OCI-LY1 (cell line): ENCODE results near the gene SH3BP4.

Experiments used
- H2AFZ ChIP-seq: fragments of 200-600 bp; sonication (generic), shearing (Covaris generic); 2 replicates; pipeline ENCODE4 v1.6.0; 2014; ENCODE audit warnings: antibody characterized with exemption, mild to moderate bottlenecking, low read length
- H3F3A ChIP-seq: fragments of 200-600 bp; sonication (generic), shearing (Covaris generic); 2 replicates; pipeline ENCODE4 v1.6.0; 2014; ENCODE audit warnings: mild to moderate bottlenecking, antibody characterized with exemption, low read length, moderate library complexity; ENCODE audit not compliant: insufficient read depth
- H3K27ac ChIP-seq: fragments of 200-600 bp; sonication (generic); 2 replicates; pipeline ENCODE4 v1.5.1; 2014; ENCODE audit warnings: low read length, mixed run types, mild to moderate bottlenecking, low read depth; ENCODE audit not compliant: poor library complexity, severe bottlenecking
- H3K27me3 ChIP-seq: fragments of 200-600 bp; sonication (generic); 2 replicates; pipeline ENCODE4 v1.6.0; 2014; ENCODE audit warnings: antibody characterized with exemption, mild to moderate bottlenecking, low read length, moderate library complexity; ENCODE audit not compliant: insufficient read depth
- H3K36me3 ChIP-seq: fragments of 200-600 bp; sonication (generic); 2 replicates; pipeline ENCODE4 v1.6.1; 2014; ENCODE audit warnings: mild to moderate bottlenecking, antibody characterized with exemption, low read length, moderate library complexity, mixed read lengths; ENCODE audit not compliant: insufficient read depth
- H3K4me1 ChIP-seq: fragments of 200-600 bp; sonication (generic); 2 replicates; pipeline ENCODE4 v1.5.1; 2014; ENCODE audit warnings: mild to moderate bottlenecking, low read length, moderate library complexity; ENCODE audit not compliant: insufficient read depth, severe bottlenecking
- H3K4me2 ChIP-seq: fragments of 200-600 bp; sonication (generic), shearing (Covaris generic); 2 replicates; pipeline ENCODE4 v1.6.1; 2014; ENCODE audit warnings: low read length
- H3K4me3 ChIP-seq: fragments of 200-600 bp; sonication (generic); 2 replicates; pipeline ENCODE4 v1.5.1; 2014; ENCODE audit warnings: low read length, low read depth, mild to moderate bottlenecking, mixed read lengths; ENCODE audit not compliant: poor library complexity, severe bottlenecking
- H3K79me2 ChIP-seq: fragments of 200-600 bp; shearing (Covaris generic); 2 replicates; pipeline ENCODE4 v1.6.1; 2016; ENCODE audit warnings: mixed run types, low read length, mixed read lengths; ENCODE audit not compliant: insufficient read depth
- H3K9ac ChIP-seq: fragments of 200-600 bp; sonication (generic), shearing (Covaris generic); 2 replicates; pipeline ENCODE4 v1.6.1; 2014; ENCODE audit warnings: mild to moderate bottlenecking, low read length, mixed read lengths
- H3K9me2 ChIP-seq: fragments of 200-600 bp; sonication (generic), shearing (Covaris generic); 2 replicates; pipeline ENCODE4 v1.6.1; 2014; ENCODE audit warnings: low read depth, mild to moderate bottlenecking, low read length, mixed read lengths
- H3K9me3 ChIP-seq: fragments of 200-600 bp; shearing (Covaris generic); 2 replicates; pipeline ENCODE4 v1.6.1; 2014; ENCODE audit warnings: low read length, mixed read lengths
- H4K20me1 ChIP-seq: fragments of 200-600 bp; sonication (generic), shearing (Covaris generic); 2 replicates; pipeline ENCODE4 v1.6.0; 2016; ENCODE audit warnings: mild to moderate bottlenecking, low read length; ENCODE audit not compliant: insufficient read depth
- CTCF ChIP-seq: fragments of 200-600 bp; sonication (generic), shearing (Covaris generic); IDR thresholded peaks from 2 replicates; pipeline ENCODE4 v1.5.1; 2017; ENCODE audit warnings: mild to moderate bottlenecking, antibody characterized with exemption, low read length, moderate library complexity, mixed read lengths
- EZH2 ChIP-seq: fragments of 200-600 bp; sonication (generic), shearing (Covaris generic); IDR thresholded peaks from 2 replicates; pipeline ENCODE4 v1.8.0; 2017; ENCODE audit warnings: borderline replicate concordance, mixed run types, mild to moderate bottlenecking, antibody characterized with exemption, low read length, moderate library complexity, mixed read lengths

Gene SH3BP4

GRCh38 chr2:235087832-235088495 is 136.1 kb downstream of the SH3BP4 start:
- no peak overlapping the region for H3K4me3 ChIP-seq
- no peak overlapping the region for H3K9ac ChIP-seq
- H3K27ac ChIP-seq = no peak overlapping the region
- no peaks in the 10 kb centered on the region for H3K27me3 ChIP-seq
- no peaks in the 10 kb centered on the region for H3K36me3 ChIP-seq
- TF ChIP-seq CTCF = no peak
- TF ChIP-seq EZH2 = no peak
- no peaks in the 10 kb centered on the region for H3K9me2 ChIP-seq
- no peaks in the 10 kb centered on the region for H4K20me1 ChIP-seq
- no peaks in the 10 kb centered on the region for H3K79me2 ChIP-seq
- no peaks in the 10 kb centered on the region for H3K4me1 ChIP-seq
- H3F3A ChIP-seq = no peaks in the 10 kb centered on the region
- no peak overlapping the region for H2AFZ ChIP-seq
- H3K9me3 ChIP-seq = no peaks in the 10 kb centered on the region
- no peak overlapping the region for H3K4me2 ChIP-seq

- H3K9ac ChIP-seq = no peak overlapping the region
- TF ChIP-seq CTCF = no peak
- TF ChIP-seq EZH2 = no peak
Measured at GRCh38 chr2:235088496-235088921, 136.7 kb downstream of the SH3BP4 start.

GRCh38 chr2:235091421-235091820 is 139.6 kb downstream of the SH3BP4 start:
- Histone ChIP-seq H3K4me2 (no peak overlapping the region), H3K9me3 (no peaks in the 10 kb centered on the region), H2AFZ (no peak overlapping the region), H3F3A (no peaks in the 10 kb centered on the region), H3K9me2 (no peaks in the 10 kb centered on the region), H3K9ac (no peak overlapping the region), H4K20me1 (no peaks in the 10 kb centered on the region), H3K36me3 (no peaks in the 10 kb centered on the region), H3K27me3 (no peaks in the 10 kb centered on the region), H3K4me1 (no peaks in the 10 kb centered on the region), H3K4me3 (no peak overlapping the region), H3K27ac (no peak overlapping the region), H3K79me2 (no peaks in the 10 kb centered on the region)
- TF ChIP-seq CTCF (no peak), EZH2 (no peak)

More at GRCh38 chr2:235088496-235088921, 136.7 kb downstream of the SH3BP4 start:
- no peaks in the 10 kb centered on the region for H4K20me1 ChIP-seq
- H3K9me3 ChIP-seq = no peaks in the 10 kb centered on the region
- H3K4me1 ChIP-seq = no peaks in the 10 kb centered on the region
- H3K9me2 ChIP-seq = no peaks in the 10 kb centered on the region
- no peaks in the 10 kb centered on the region for H3K79me2 ChIP-seq
- H3K36me3 ChIP-seq = no peaks in the 10 kb centered on the region
- no peaks in the 10 kb centered on the region for H3F3A ChIP-seq
- no peaks in the 10 kb centered on the region for H3K27me3 ChIP-seq
- no peak overlapping the region for H3K4me3 ChIP-seq
- no peak overlapping the region for H2AFZ ChIP-seq
- H3K4me2 ChIP-seq = no peak overlapping the region
- no peak overlapping the region for H3K27ac ChIP-seq
